SU-DHL-6 (cell line): ENCODE data around the gene RGS3.
"Not testable (repeated sequence)": the region's sequence is repeated elsewhere in the genome, so short reads cannot be mapped to it uniquely, and the experiment has no call there.

Experiments
- H2AFZ ChIP-seq: fragments of 200-600 bp; sonication (generic); 2 replicates; pipeline ENCODE4 v1.6.1; 2014; ENCODE audit warnings: low read depth, mild to moderate bottlenecking, moderate library complexity, mixed read lengths, antibody characterized with exemption, low read length; ENCODE audit not compliant: severe bottlenecking
- H3F3A ChIP-seq: fragments of 200-600 bp; shearing (Covaris generic); 2 replicates; pipeline ENCODE4 v1.6.0; 2016; ENCODE audit warnings: antibody characterized with exemption, mild to moderate bottlenecking; ENCODE audit not compliant: insufficient read depth
- H3K27ac ChIP-seq: fragments of 200-600 bp; sonication (generic); 2 replicates; pipeline ENCODE4 v1.5.1; 2016; ENCODE audit warnings: low read depth, mild to moderate bottlenecking, low read length, moderate library complexity, mixed read lengths
- H3K27me3 ChIP-seq: fragments of 200-600 bp; sonication (generic), shearing (Covaris generic); 2 replicates; pipeline ENCODE4 v1.6.0; 2014; ENCODE audit warnings: mild to moderate bottlenecking, low read length
- H3K36me3 ChIP-seq: fragments of 200-600 bp; sonication (generic); 2 replicates; pipeline ENCODE4 v1.6.1; 2014; ENCODE audit warnings: mild to moderate bottlenecking, low read length, mixed read lengths
- H3K4me2 ChIP-seq: fragments of 300-600, 200-600 bp; shearing (Covaris generic), sonication (generic); 2 replicates; pipeline ENCODE4 v1.6.0; 2014; ENCODE audit warnings: low read length, low read depth, mild to moderate bottlenecking; ENCODE audit not compliant: poor library complexity, severe bottlenecking
- H3K4me3 ChIP-seq: fragments of 200-600 bp; sonication (generic); 2 replicates; pipeline ENCODE4 v1.5.1; 2014; ENCODE audit warnings: antibody characterized with exemption, low read length, mild to moderate bottlenecking, mixed read lengths; ENCODE audit not compliant: insufficient read depth, poor library complexity, severe bottlenecking
- H3K79me2 ChIP-seq: fragments of 200-600 bp; sonication (generic); 2 replicates; pipeline ENCODE4 v1.6.1; 2014; ENCODE audit warnings: mild to moderate bottlenecking, low read length, moderate library complexity; ENCODE audit not compliant: insufficient read depth
- H3K9ac ChIP-seq: fragments of 200-600 bp; sonication (generic); 2 replicates; pipeline ENCODE4 v1.7.0; 2014; ENCODE audit warnings: mild to moderate bottlenecking, low read length
- H3K9me2 ChIP-seq: fragments of 200-600 bp; sonication (generic); replicated peaks from 2 replicates; pipeline ENCODE4 v1.6.1; 2014; ENCODE audit warnings: low read length; ENCODE audit not compliant: insufficient read depth
- H3K9me3 ChIP-seq: fragments of 200-600 bp; sonication (generic); 2 replicates; pipeline ENCODE4 v1.6.1; 2014; ENCODE audit warnings: low read length, mixed read lengths; ENCODE audit not compliant: insufficient read depth
- H4K20me1 ChIP-seq: fragments of 200-600 bp; sonication (generic); 2 replicates; pipeline ENCODE4 v1.6.1; 2014; ENCODE audit warnings: low read depth, mild to moderate bottlenecking, antibody characterized with exemption, low read length, moderate library complexity, mixed read lengths
- CTCF ChIP-seq: fragments of 200-600 bp; sonication (generic); IDR thresholded peaks from one replicate; pipeline ENCODE4 v1.5.1; 2017; ENCODE audit warnings: antibody characterized with exemption, mild to moderate bottlenecking, low read length, moderate library complexity; ENCODE audit not compliant: insufficient read depth, poor library complexity, severe bottlenecking
- EZH2phosphoT487 ChIP-seq: fragments of 200-600 bp; sonication (generic), shearing (Covaris generic); conservative IDR thresholded peaks from 2 replicates; pipeline ENCODE4 v1.6.1; 2018; ENCODE audit warnings: mild to moderate bottlenecking, antibody characterized with exemption, low read length, moderate library complexity, mixed read lengths

Gene RGS3

GRCh38 chr9:113488071-113488470 is 24.5 kb downstream of the RGS3 start:
- no peaks in the 10 kb centered on the region for H3K9me3 ChIP-seq
- H3K36me3 ChIP-seq = no peaks in the 10 kb centered on the region
- H3K9me2 ChIP-seq = no peaks in the 10 kb centered on the region
- no peak overlapping the region for H3K9ac ChIP-seq
- no peak for TF ChIP-seq EZH2phosphoT487
- TF ChIP-seq CTCF = no peak
- no peak overlapping the region for H3K27ac ChIP-seq
- no peaks in the 10 kb centered on the region for H3F3A ChIP-seq
- no peaks in the 10 kb centered on the region for H4K20me1 ChIP-seq
- no peak overlapping the region for H3K4me2 ChIP-seq
- no peak overlapping the region for H3K4me3 ChIP-seq
- no peaks in the 10 kb centered on the region for H3K27me3 ChIP-seq
- no peak overlapping the region for H2AFZ ChIP-seq
- no peaks in the 10 kb centered on the region for H3K79me2 ChIP-seq

- H2AFZ ChIP-seq = no peak overlapping the region
Observed at GRCh38 chr9:113488490-113488889, 25.0 kb downstream of the RGS3 start.

GRCh38 chr9:113491147-113491546 is 27.6 kb downstream of the RGS3 start:
- not testable (repeated sequence) for H3K4me3 ChIP-seq, H3K9me2 ChIP-seq, H3K36me3 ChIP-seq, H3K9ac ChIP-seq, H4K20me1 ChIP-seq, H3K9me3 ChIP-seq, H3K79me2 ChIP-seq, H2AFZ ChIP-seq, H3K27me3 ChIP-seq, H3K4me2 ChIP-seq, H3F3A ChIP-seq, H3K27ac ChIP-seq

More at GRCh38 chr9:113488490-113488889, 25.0 kb downstream of the RGS3 start:
- Histone ChIP-seq H3K9me2 (no peaks in the 10 kb centered on the region), H3K79me2 (no peaks in the 10 kb centered on the region), H3K27ac (no peak overlapping the region), H3K4me2 (no peak overlapping the region), H3K27me3 (no peaks in the 10 kb centered on the region), H4K20me1 (no peaks in the 10 kb centered on the region), H3K36me3 (no peaks in the 10 kb centered on the region), H3K4me3 (no peak overlapping the region), H3K9ac (no peak overlapping the region), H3F3A (no peaks in the 10 kb centered on the region), H3K9me3 (no peaks in the 10 kb centered on the region)
- no peak for TF ChIP-seq CTCF

GRCh38 chr9:113492343-113493202 is 29.0 kb downstream of the RGS3 start:
- Histone ChIP-seq H3K9me2 (no peaks in the 10 kb centered on the region), H4K20me1 (no peaks in the 10 kb centered on the region), H3K36me3 (no peaks in the 10 kb centered on the region), H3K27me3 (no peaks in the 10 kb centered on the region), H3K4me3 (no peak overlapping the region), H2AFZ (no peak overlapping the region), H3F3A (no peaks in the 10 kb centered on the region), H3K9ac (no peak overlapping the region), H3K27ac (no peak overlapping the region), H3K4me2 (no peak overlapping the region), H3K9me3 (no peaks in the 10 kb centered on the region), H3K79me2 (no peaks in the 10 kb centered on the region)
- TF ChIP-seq CTCF (no peak), EZH2phosphoT487 (no peak)
